ENCODE measurements around the gene RGS19.

RGS19 gene

GRCh38 chr20:64076061-64076997 is 3.0 kb downstream of the RGS19 start:
- no peak for DNase-seq

- no peak for DNase-seq
These were observed 3.8 kb downstream of the RGS19 start for GRCh38 chr20:64075556-64075955.

GRCh38 chr20:64074963-64075362 is 4.4 kb downstream of the RGS19 start:
- no peak for DNase-seq

- no peak for DNase-seq
These were observed 5.0 kb downstream of the RGS19 start for GRCh38 chr20:64074184-64074789.

- no peak for DNase-seq
These were observed 5.7 kb downstream of the RGS19 start for GRCh38 chr20:64073476-64074183.

- peak; percentile 73 for DNase-seq
These were observed 6.7 kb downstream of the RGS19 start for GRCh38 chr20:64072498-64073063.

GRCh38 chr20:64071341-64072332 is 7.7 kb downstream of the RGS19 start:
- no peak for DNase-seq

- no peak for DNase-seq
These were observed 8.9 kb downstream of the RGS19 start for GRCh38 chr20:64070244-64070993.

GRCh38 chr20:64069614-64070243 is 9.6 kb downstream of the RGS19 start:
- no peak for DNase-seq

- no peak for DNase-seq
These were observed 10.1 kb downstream of the RGS19 start for GRCh38 chr20:64069209-64069613.

- peak; percentile 95 for DNase-seq
These were observed 10.7 kb downstream of the RGS19 start for GRCh38 chr20:64068386-64069208.

- no peak for DNase-seq
These were observed 11.5 kb downstream of the RGS19 start for GRCh38 chr20:64067733-64068307.

- DNase-seq: no peak
These were observed 12.2 kb downstream of the RGS19 start for GRCh38 chr20:64067005-64067632.

- peak; percentile 66 for DNase-seq
These were observed 13.4 kb downstream of the RGS19 start for GRCh38 chr20:64065974-64066343.

- DNase-seq: no peak
These were observed 14.0 kb downstream of the RGS19 start for GRCh38 chr20:64065062-64065973.

GRCh38 chr20:64064145-64064698 is 15.1 kb downstream of the RGS19 start:
- DNase-seq: no peak

GRCh38 chr20:64063389-64064144 is 15.8 kb downstream of the RGS19 start:
- DNase-seq: no peak

All from hematopoietic multipotent progenitor cell treated with erythropoietin and hydrocortisone succinate and interleukin-3 and kit ligand, for 4 days (in vitro differentiated cells).